ENCODE measurements around the gene PDSS2.
A peak's percentile ranks its signal among the peaks of the same experiment; 100 is the strongest.
"Not testable (repeated sequence)": the region's sequence is repeated elsewhere in the genome, so short reads cannot be mapped to it uniquely, and the experiment has no call there.

PDSS2 gene

DNA sequence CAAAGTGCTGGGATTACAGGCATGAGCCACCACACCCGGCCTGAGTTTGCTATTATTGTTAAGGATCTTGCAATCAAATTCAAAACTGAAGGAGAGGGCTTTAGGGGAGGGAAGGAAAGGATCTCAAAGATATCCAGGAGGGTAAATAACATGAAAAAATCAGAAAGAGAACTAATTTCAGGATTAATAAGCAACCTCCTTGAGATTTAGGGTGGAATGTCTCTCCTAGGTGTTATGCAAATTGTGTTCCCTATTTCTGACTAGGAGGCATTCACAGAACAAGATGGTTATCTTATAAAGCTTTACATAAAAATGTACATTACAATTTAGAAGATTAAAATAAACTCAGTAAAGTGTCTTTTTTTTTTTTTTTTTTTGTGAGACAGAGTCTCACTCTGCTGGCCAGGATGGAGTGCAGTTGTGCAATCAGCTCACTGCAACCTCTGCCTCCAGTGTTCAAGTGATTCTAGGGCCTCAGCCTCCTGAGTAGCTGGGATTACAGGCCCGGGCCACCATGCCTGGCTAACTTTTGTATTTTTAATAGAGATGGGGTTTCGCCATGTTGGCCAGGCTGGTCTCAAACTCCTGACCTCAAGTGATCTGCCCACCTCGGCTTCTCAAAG is 252.0 kb downstream of the PDSS2 start:
- no peak for DNase-seq

- DNase-seq: no peak
These were observed 254.0 kb downstream of the PDSS2 start for GRCh38 chr6:107205058-107205998.

DNA sequence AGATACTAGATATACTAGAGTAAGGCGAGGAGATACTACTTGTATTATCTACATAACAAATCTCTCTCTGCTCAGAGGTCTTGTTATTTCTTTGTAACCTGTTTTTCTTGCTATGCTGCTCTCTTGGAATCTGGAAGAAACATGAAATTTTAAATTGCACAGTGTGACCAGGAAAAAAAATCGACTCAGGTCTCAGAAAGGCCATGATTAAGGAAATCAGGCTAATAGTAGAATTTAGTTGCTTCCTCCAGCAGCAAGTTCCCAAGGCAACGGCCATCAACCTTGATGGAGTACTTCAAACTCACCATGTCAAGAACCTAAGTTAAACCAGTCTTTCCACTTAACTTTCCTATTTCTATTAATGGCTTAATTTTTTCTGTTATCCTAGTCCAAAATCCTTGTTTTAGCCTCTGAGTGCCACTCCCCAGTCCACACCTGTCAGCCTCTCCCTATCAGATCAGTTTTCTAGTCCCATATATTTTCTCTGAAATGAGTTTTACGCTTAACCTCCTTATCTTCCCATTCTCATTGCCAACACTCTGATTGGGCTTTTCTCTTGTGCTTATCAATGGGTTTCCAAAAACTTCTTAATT is 256.4 kb downstream of the PDSS2 start:
- no peak for DNase-seq

- no peak for DNase-seq
These were observed 260.5 kb downstream of the PDSS2 start for GRCh38 chr6:107198631-107199416.

- DNase-seq: no peak
These were observed 263.2 kb downstream of the PDSS2 start for GRCh38 chr6:107196152-107196551.

- not testable (repeated sequence) for DNase-seq
These were observed 264.6 kb downstream of the PDSS2 start for GRCh38 chr6:107194723-107195122.

GRCh38 chr6:107192830-107193229 is 266.5 kb downstream of the PDSS2 start:
- DNase-seq: peak; percentile 88

- no peak for DNase-seq
These were observed 271.7 kb downstream of the PDSS2 start for GRCh38 chr6:107187630-107188029.

DNA sequence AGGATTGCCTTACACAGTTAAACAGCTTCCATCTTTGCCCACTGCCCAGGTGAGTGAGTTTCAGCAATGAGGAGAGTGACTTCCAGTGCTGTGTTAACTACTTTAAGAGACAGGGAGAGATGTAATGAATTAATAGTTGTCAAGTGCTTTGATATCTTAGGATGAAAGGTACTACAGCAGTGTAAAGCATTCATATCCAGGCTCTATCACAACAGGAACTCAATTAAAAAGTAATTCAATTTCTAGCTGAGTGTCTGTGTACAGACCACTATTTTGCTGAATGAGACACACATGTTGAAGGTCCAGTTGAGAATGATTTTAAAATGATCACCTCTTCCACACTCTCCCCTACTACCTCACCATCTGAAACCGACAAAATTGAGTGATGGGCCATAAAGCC is 273.3 kb downstream of the PDSS2 start:
- DNase-seq: no peak

DNA sequence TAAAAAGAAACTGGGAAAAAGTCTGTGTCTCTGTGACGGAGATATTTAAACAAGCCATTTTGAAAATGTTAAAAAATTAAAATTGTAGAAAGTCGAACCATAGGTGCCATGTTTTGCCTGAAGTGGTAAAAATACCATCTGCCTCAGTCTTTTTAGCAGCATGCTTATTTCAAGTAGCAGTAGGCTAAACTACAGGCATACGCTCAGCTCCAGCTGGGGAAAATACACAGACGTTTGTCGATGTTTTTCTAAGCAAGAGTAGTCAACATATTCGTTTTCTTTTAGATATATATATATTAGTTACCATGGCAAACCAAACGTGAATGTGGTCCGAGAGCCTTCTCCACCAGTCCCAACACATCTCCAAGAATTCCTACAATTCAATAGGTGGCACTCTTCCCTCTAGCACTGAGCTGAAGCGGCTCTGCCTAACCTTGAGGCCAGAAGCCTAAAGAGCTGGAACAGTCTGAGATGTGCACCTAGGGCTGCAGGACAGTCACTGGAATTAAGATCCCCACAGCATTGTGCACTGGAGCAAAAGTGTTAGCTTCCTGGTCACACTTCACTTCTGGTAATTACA is 273.9 kb downstream of the PDSS2 start:
- peak; percentile 58 for DNase-seq

DNA sequence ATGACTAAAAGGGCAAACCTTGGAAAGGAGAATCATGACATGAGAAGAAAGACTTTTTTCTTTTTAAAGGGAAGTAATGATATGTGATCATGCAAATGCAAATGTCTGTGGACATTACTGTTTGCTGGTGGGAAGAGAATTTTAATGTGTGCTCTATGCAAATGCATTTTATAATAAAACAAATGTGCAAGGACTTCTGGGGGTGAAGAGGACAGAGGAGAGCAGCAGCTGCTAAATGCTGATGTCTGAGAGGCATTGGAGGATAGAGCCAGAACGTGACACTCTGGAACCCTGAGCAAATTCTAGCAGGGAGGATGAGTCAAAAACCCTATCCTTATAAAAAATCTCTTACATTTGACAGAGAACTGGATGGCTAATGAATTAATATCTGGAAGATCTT is 274.9 kb downstream of the PDSS2 start:
- no peak for DNase-seq

GRCh38 chr6:107180099-107180498 is 279.3 kb downstream of the PDSS2 start:
- DNase-seq: peak; percentile 14

DNA sequence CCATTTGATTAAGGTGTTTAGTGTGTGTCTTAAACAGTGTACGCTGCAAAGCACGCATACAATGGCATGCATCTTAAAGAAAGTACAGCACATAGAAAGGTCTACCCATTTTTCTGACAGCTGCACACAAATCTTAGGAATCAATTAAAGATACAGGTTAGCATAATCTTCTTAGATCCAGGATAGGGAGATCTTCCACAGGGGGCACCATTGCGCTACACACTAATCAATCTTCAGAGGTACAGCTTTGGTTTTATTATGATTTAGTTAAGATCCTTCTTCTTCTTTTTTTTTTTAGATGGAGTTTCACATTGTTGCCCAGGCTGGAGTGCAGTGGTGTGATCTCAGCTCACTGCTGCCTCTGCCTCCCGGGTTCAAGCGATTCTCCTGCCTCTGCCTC is 280.4 kb downstream of the PDSS2 start:
- DNase-seq: peak; percentile 22

DNA sequence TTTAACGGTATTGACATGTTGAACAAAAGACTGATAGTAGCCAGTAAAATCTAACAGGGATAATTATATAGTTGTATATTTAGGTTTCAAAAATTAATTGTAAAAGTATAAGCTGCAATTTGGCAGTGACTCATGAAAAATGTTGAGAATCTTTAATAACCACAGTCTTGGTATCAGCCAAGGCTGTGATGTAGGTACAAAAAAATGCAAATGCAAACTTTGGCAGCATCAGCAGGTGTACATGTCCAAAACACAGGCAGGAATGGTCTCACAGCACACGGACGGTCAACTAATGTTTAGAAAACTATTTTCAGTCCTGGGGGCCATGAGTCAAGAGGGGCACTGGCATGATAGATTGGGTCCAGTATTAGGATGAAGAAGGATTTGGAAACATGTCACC is 285.6 kb downstream of the PDSS2 start:
- DNase-seq: no peak

GRCh38 chr6:107171513-107171912 is 287.9 kb downstream of the PDSS2 start:
- DNase-seq: no peak

DNA sequence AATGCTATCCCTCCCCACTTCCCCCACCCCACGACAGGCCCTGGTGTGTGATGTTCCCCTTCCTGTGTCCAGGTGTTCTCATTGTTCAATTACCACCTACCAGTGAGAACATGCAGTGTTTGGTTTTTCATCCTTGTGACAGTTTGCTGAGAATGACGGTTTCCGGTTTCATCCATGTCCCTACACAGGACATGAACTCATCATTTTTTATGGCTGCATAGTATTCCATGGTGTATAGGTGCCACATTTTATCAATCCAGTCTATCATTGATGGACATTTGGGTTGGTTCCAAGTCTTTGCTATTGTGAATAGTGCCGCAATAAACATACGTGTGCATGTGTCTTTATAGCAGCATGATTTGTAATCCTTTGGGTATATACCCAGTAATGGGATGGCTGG is 295.1 kb downstream of the PDSS2 start:
- DNase-seq: not testable (repeated sequence)

DNA sequence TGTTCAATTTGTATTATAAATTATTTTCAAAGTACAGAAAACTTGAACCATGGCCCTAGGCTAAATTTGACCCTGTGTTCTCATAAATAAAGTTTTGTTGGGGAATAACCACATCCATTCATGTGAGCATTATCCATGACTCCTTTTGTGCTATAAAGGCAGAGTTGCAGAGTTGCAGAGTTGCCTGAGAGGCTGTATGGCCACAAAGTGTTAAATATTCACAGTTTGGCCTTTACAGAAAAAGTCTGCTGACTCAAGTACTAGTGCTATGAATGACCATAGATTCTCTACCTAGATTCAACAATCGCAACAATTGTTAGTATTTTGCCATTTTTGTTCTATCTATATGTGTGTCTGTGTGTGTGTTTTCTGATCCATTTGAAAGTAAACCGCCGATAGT is 297.8 kb downstream of the PDSS2 start:
- no peak for DNase-seq

DNA sequence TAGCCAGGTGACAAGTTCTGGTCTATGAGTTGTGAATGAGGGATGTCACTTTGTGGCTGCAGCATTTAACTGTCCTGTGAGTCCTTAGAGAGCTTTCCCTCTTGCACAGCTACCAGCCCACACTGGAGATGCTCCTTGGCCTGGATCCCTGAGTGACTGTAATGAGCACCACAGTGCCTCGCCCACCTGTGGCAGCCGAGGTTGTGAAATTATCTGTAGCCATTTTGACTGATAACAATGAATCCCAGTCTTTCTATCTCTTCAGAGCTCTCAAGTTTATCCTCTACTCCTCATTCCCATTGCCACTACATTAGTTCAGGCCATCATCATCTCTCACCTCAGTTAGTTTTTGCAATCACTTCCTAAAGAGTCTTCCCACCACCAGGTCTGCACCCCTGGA is 302.7 kb downstream of the PDSS2 start:
- no peak for DNase-seq

DNA sequence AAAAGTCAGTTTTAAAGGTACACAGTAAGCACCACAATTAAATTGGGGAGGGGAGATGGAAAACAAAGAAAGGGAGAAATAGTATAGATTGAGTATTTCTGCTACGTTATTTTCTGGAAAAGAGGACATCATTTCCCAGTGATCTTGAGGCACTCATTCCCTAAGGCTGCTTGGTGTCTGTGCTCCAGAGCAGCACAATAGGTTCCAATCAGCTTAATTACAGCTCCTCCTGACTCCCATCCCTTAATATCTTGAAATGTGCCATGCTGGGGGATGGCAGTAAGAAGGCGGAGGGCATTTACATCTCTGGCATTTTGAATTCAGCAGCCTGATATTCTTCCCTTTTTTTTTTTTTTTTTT is 304.6 kb downstream of the PDSS2 start:
- DNase-seq: peak; percentile 72

- DNase-seq: peak; percentile 96
These were observed 305.1 kb downstream of the PDSS2 start for GRCh38 chr6:107154131-107154800.

DNA sequence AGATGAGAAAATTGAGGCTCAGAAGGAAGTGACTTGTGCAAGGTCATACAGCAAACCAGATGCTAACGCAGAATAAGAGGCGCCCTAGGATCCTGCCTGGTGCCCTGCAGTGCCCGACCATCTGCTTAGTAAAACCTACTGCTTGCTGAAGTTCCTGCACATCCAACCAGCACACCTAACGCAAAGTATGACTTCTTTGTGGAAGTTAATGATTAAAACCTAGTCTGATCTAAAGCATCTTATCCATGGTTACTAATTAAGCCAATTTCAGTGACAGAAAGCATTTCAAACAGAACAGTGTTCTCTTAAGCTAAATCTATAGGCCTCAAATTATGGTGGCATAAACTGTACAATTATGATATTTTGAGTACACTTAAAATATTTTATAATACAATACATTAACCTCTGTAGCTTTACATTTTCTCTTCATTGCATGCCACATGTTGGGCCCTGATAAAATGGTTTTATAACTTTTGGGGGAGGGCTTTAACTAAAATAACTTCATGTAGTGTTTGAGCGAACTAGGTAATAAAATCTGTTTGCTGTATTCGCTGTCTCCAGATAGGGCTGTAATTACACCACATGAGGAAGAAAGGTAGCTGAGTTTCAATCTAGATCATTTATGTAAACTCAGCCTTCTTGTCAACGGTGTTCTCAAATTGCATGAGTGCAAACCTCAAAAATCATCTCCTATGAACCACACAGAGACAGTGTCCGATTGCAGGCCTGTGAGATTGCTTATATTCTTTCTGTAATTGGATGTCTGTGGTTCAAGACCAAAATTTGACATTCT is 306.5 kb downstream of the PDSS2 start:
- DNase-seq: peak; percentile 73

Data from NCI-H146 (cell line).